ENCODE measurements around the gene ZBTB20. TPM values are rescaled to one million over a fixed set of nuclear protein-coding genes. Genes with fewer than 3 reads are reported as not detected.

The ZBTB20 gene
- total and polyA plus RNA-seq, 2 of the 4 experiments (the other 2 are of a cell fraction), result 0.75 to 14.7 TPM

DNA sequence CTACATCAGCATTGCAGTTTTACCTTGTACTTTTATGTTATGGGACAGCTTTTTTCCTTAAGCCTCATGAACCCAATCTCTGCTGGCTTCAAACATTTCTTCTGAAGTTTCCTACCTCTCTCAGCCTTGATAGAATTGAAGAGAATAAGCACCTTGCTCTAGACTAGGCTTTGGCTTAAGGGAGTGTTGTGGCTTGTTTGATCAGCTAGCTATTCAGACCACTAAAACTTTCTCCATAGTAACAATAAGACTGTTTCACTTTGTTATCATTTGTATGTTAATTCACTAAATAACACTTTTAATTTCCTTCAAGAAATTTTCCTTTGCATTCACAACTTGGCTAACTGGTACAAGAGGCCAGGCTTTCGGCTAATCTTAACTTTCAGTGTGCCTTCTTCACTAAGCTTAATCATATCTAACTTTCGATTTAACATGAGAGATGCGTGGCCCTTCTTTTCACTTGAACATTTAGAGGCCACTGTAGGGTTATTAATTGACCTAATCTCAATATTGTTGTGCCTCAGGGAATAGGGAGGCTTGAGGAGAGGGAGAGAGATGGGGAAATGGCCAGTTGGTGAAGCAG is 861.3 kb downstream of the ZBTB20 start:
- ATAC-seq (ENCODE audit: low read depth) (no peak), DNase-seq (no peak)
- Histone ChIP-seq H3K9me3 (ENCODE audit: control insufficient read depth, insufficient read depth, low read length) (no peaks in the 10 kb centered on the region), H3K79me1 (ENCODE audit: low read depth in 1 of 2, low read length in 2 of 2) (no peaks in the 10 kb centered on the region), H3K9ac (ENCODE audit: low read depth, low read length) (no peak overlapping the region), H3K27me3 (ENCODE audit: control insufficient read depth, insufficient read depth, low read length) (no peaks in the 10 kb centered on the region; the same call in 1 of the 2 replicates), H4K20me1 (ENCODE audit: insufficient read depth, low read length) (no peaks in the 10 kb centered on the region), H3K36me3 (ENCODE audit: control insufficient read depth, insufficient read depth, low read length) (no peaks in the 10 kb centered on the region), H3K27ac (ENCODE audit: insufficient read depth, low read length) (no peak overlapping the region), H2BK5ac (ENCODE audit: low read depth, low read length, poor library complexity, severe bottlenecking) (no peak overlapping the region), H2AFZ (replicated peaks; ENCODE audit: low read length, poor library complexity) (no peak overlapping the region), H2BK15ac (ENCODE audit: low read depth, low read length) (no peak overlapping the region), H3K56ac (ENCODE audit: extremely low read depth, insufficient read depth, low read length) (no peak overlapping the region), H2BK120ac (ENCODE audit: low read depth, low read length) (no peak overlapping the region), H4K91ac (ENCODE audit: insufficient read depth, low read depth, low read length) (no peak overlapping the region), H3K4me3 (ENCODE audit: insufficient read depth, low read depth, low read length) (no peak overlapping the region), H4K5ac (ENCODE audit: low read depth, low read length) (no peak overlapping the region), H2AK9ac (replicated peaks; ENCODE audit: low read depth, low read length, poor library complexity) (no peak overlapping the region), H2AK5ac (ENCODE audit: low read depth, low read length) (no peak overlapping the region), H2BK20ac (ENCODE audit: low read depth, low read length) (no peak overlapping the region), H3K4ac (ENCODE audit: low read depth, low read length) (no peak overlapping the region), H3K23ac (ENCODE audit: low read depth, low read length) (no peak overlapping the region), H3K4me2 (ENCODE audit: low read depth, low read length) (no peak overlapping the region), H3K4me1 (ENCODE audit: control insufficient read depth, insufficient read depth, low read length) (no peaks in the 10 kb centered on the region), H3K9me1 (ENCODE audit: insufficient read depth, low read length) (no peaks in the 10 kb centered on the region), H3K14ac (replicated peaks; ENCODE audit: low read depth, low read length) (no peak overlapping the region), H4K8ac (ENCODE audit: low read depth in 2 of 2, low read length in 2 of 2) (no peak overlapping the region), H3K18ac (ENCODE audit: low read depth, low read length) (no peak overlapping the region)
- dilution Hi-C loops (cut with HindIII; ENCODE audit: low sequenced_read_pairs, unreplicated experiment) (no loop called here), intact Hi-C loops (cut with micrococcal nuclease) (no loop called here), in situ Hi-C loops (cut with MboI; ENCODE audit: low sequenced_read_pairs) (no loop called here)
- WGBS, 2 experiments (ENCODE audit: extremely low coverage in 2 of 2, insufficient read length in 1 of 2), result 80% methylated on average over 1 of the region's 3 CpGs; no CpG with 5 or more reads in 1 of the 2 experiments
- CTCF ChIA-PET, result no interaction called here
- POLR2A ChIA-PET (ENCODE audit: unreplicated experiment), result no interaction called here
- BruUV-seq (replicated peaks), result no TSS peak
- TF ChIP-seq, protein P1, sequence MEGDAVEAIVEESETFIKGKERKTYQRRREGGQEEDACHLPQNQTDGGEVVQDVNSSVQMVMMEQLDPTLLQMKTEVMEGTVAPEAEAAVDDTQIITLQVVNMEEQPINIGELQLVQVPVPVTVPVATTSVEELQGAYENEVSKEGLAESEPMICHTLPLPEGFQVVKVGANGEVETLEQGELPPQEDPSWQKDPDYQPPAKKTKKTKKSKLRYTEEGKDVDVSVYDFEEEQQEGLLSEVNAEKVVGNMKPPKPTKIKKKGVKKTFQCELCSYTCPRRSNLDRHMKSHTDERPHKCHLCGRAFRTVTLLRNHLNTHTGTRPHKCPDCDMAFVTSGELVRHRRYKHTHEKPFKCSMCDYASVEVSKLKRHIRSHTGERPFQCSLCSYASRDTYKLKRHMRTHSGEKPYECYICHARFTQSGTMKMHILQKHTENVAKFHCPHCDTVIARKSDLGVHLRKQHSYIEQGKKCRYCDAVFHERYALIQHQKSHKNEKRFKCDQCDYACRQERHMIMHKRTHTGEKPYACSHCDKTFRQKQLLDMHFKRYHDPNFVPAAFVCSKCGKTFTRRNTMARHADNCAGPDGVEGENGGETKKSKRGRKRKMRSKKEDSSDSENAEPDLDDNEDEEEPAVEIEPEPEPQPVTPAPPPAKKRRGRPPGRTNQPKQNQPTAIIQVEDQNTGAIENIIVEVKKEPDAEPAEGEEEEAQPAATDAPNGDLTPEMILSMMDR (conservative IDR thresholded peaks at IDR 0.05; ENCODE audit: low read depth, low read length), result no peak
- TF ChIP-seq RCOR1 (IDR thresholded peaks at IDR 0.05; ENCODE audit: insufficient replicate concordance, low read length) (no peak), FOS (IDR thresholded peaks at IDR 0.05; ENCODE audit: low read depth, low read length) (no peak)

All from IMR-90 (cell line).